ENCODE measurements around the gene POLR2A.

Gene POLR2A

GRCh38 chr17:7476951-7477350, 7.2 kb upstream of the POLR2A start:
- no peaks in the 10 kb centered on the region for H3K9me3 ChIP-seq (ENCODE audit: insufficient read depth, low read depth, low read length)
- peaks cover 39% of the 10 kb centered on the region for H3K4me1 ChIP-seq (ENCODE audit: insufficient read depth, low read length, poor library complexity, severe bottlenecking)
- H3K27me3 ChIP-seq (ENCODE audit: insufficient read depth, low read length, poor library complexity, severe bottlenecking) = no peaks in the 10 kb centered on the region
- H3K79me2 ChIP-seq (ENCODE audit: insufficient read depth, low read length) = peaks cover 85% of the 10 kb centered on the region
- no peak overlapping the region for H3K9ac ChIP-seq (ENCODE audit: low read depth, low read length, poor library complexity, severe bottlenecking)
- peaks cover 24% of the 10 kb centered on the region for H4K20me1 ChIP-seq (ENCODE audit: insufficient read depth, low read length, poor library complexity, severe bottlenecking)
- H2AFZ ChIP-seq (ENCODE audit: low read length) = no peak overlapping the region
- peak overlapping the region; percentile 82 for H3K4me3 ChIP-seq (ENCODE audit: low read length, poor library complexity, severe bottlenecking)
- TF ChIP-seq EZH2phosphoT487 (IDR thresholded peaks at IDR 0.05; ENCODE audit: borderline replicate concordance) = no peak
- TF ChIP-seq, protein P1, sequence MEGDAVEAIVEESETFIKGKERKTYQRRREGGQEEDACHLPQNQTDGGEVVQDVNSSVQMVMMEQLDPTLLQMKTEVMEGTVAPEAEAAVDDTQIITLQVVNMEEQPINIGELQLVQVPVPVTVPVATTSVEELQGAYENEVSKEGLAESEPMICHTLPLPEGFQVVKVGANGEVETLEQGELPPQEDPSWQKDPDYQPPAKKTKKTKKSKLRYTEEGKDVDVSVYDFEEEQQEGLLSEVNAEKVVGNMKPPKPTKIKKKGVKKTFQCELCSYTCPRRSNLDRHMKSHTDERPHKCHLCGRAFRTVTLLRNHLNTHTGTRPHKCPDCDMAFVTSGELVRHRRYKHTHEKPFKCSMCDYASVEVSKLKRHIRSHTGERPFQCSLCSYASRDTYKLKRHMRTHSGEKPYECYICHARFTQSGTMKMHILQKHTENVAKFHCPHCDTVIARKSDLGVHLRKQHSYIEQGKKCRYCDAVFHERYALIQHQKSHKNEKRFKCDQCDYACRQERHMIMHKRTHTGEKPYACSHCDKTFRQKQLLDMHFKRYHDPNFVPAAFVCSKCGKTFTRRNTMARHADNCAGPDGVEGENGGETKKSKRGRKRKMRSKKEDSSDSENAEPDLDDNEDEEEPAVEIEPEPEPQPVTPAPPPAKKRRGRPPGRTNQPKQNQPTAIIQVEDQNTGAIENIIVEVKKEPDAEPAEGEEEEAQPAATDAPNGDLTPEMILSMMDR (conservative IDR thresholded peaks at IDR 0.05; ENCODE audit: low read length) = no peak
- H3F3A ChIP-seq (ENCODE audit: low read depth) = no peaks in the 10 kb centered on the region
- peak overlapping the region; percentile 83 for H3K4me2 ChIP-seq (ENCODE audit: low read depth, low read length, poor library complexity, severe bottlenecking)
- H3K36me3 ChIP-seq (ENCODE audit: insufficient read depth, low read length) = no peaks in the 10 kb centered on the region
- H3K9me2 ChIP-seq (replicated peaks; ENCODE audit: low read depth, low read length) = no peaks in the 10 kb centered on the region

GRCh38 chr17:7477392-7478275, 6.5 kb upstream of the POLR2A start:
- Histone ChIP-seq H4K20me1 (ENCODE audit: insufficient read depth, low read length, poor library complexity, severe bottlenecking) (peaks cover 24% of the 10 kb centered on the region), H3K79me2 (ENCODE audit: insufficient read depth, low read length) (peaks cover 81% of the 10 kb centered on the region), H3K36me3 (ENCODE audit: insufficient read depth, low read length) (no peaks in the 10 kb centered on the region), H3K9ac (ENCODE audit: low read depth, low read length, poor library complexity, severe bottlenecking) (peak overlapping the region; percentile 95), H3K4me3 (ENCODE audit: low read length, poor library complexity, severe bottlenecking) (peak overlapping the region; percentile 82), H3K9me3 (ENCODE audit: insufficient read depth, low read depth, low read length) (no peaks in the 10 kb centered on the region), H3K4me2 (ENCODE audit: low read depth, low read length, poor library complexity, severe bottlenecking) (peak overlapping the region; percentile 83), H3K4me1 (ENCODE audit: insufficient read depth, low read length, poor library complexity, severe bottlenecking) (peaks cover 38% of the 10 kb centered on the region), H3K9me2 (replicated peaks; ENCODE audit: low read depth, low read length) (no peaks in the 10 kb centered on the region), H3F3A (ENCODE audit: low read depth) (no peaks in the 10 kb centered on the region), H2AFZ (ENCODE audit: low read length) (no peak overlapping the region), H3K27me3 (ENCODE audit: insufficient read depth, low read length, poor library complexity, severe bottlenecking) (no peaks in the 10 kb centered on the region)
- TF ChIP-seq, protein P1 (conservative IDR thresholded peaks at IDR 0.05; ENCODE audit: low read length) = no peak
- no peak for TF ChIP-seq EZH2phosphoT487 (IDR thresholded peaks at IDR 0.05; ENCODE audit: borderline replicate concordance)

DNA sequence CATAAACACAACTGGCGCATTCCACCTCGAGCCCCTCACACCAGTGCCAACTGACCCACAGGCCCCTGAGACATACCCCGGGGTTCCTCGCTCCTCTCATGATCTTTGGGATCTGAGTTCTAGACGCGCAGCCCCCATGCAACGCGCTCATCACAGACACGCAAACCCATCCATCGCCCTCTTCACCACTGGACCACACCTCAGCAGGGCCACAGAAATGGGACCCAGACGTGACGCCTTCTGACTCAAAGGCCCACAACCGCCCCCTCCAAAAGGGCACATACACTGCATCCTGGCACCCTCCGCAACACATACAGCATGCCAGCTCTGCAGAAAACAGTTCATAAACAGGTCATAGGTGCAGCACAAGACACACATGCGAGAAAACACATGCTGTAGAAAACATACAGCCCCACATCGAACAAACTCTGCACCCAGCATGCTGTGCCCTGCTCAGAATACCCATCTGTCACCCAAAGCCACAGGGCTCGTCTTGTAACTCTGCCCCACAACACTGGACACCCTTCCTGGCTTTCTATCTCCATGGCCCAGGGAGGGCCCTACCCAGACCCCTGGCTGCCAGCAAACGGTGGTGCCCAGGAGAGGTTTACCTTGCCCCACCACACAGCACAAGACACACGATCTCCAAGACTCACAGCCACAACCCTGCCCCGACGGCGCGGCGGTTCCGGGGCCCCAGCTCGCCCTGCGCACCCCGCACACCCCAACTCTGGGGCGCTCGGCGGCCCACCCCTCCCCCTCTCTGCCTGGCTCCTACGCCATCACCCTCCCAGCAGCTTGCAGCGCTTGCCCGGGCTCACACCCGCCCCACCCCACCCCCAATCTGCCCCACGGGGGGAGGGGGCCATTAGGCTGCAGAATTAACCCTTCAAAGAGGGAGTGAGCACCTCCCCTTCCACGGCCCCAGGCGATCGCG, 5.6 kb upstream of the POLR2A start:
- Histone ChIP-seq H3K4me2 (ENCODE audit: low read depth, low read length, poor library complexity, severe bottlenecking) (peak overlapping the region; percentile 83), H3K4me1 (ENCODE audit: insufficient read depth, low read length, poor library complexity, severe bottlenecking) (peaks cover 42% of the 10 kb centered on the region), H3K4me3 (ENCODE audit: low read length, poor library complexity, severe bottlenecking) (peak overlapping the region; percentile 82), H3F3A (ENCODE audit: low read depth) (no peaks in the 10 kb centered on the region), H2AFZ (ENCODE audit: low read length) (peak overlapping the region; percentile 82), H3K9me3 (ENCODE audit: insufficient read depth, low read depth, low read length) (no peaks in the 10 kb centered on the region), H3K36me3 (ENCODE audit: insufficient read depth, low read length) (no peaks in the 10 kb centered on the region), H3K79me2 (ENCODE audit: insufficient read depth, low read length) (peaks cover 80% of the 10 kb centered on the region), H3K9me2 (replicated peaks; ENCODE audit: low read depth, low read length) (no peaks in the 10 kb centered on the region), H3K27me3 (ENCODE audit: insufficient read depth, low read length, poor library complexity, severe bottlenecking) (no peaks in the 10 kb centered on the region), H4K20me1 (ENCODE audit: insufficient read depth, low read length, poor library complexity, severe bottlenecking) (peaks cover 24% of the 10 kb centered on the region), H3K9ac (ENCODE audit: low read depth, low read length, poor library complexity, severe bottlenecking) (peak overlapping the region; percentile 95)
- TF ChIP-seq, protein P1 (conservative IDR thresholded peaks at IDR 0.05; ENCODE audit: low read length) = no peak
- no peak for TF ChIP-seq EZH2phosphoT487 (IDR thresholded peaks at IDR 0.05; ENCODE audit: borderline replicate concordance)
